Tibial nerve (tissue), 4 donors: ENCODE results near the gene CFAP161. TPM values are rescaled to one million over a fixed set of nuclear protein-coding genes. Genes with fewer than 3 reads are reported as not detected.

Source experiments
- DNase-seq, 2 donors: peaks; one replicate each; pipeline ENCODE4 v3.0.0-alpha.2; 2019; ENCODE audit warnings: low spot score in 2 of 2
- H3K27ac ChIP-seq, 4 donors: fragments of 200-600 bp; sonication (generic) in 3 of 4; one replicate each; pipeline ENCODE4 v1.5.1; 2017 to 2019; ENCODE audit warnings: mild to moderate bottlenecking in 1 of 4
- H3K27me3 ChIP-seq, 2 donors: fragments of 200-600 bp; sonication (generic) in 1 of 2; one replicate each; pipeline versions ENCODE4 v1.5.1 to v1.6.0; 2017 to 2019
- H3K36me3 ChIP-seq, 3 donors: fragments of 200-600 bp; sonication (generic); one replicate each; pipeline ENCODE4 v1.5.1; 2018 to 2019
- H3K4me1 ChIP-seq, 4 donors: fragments of 200-600 bp; sonication (generic) in 3 of 4; one replicate each; pipeline ENCODE4 v1.5.1; 2017 to 2019
- H3K4me3 ChIP-seq, 4 donors: fragments of 200-600 bp; sonication (generic) in 3 of 4; one replicate each; pipeline ENCODE4 v1.5.1; 2017 to 2019; ENCODE audit warnings: mild to moderate bottlenecking in 1 of 4, moderate library complexity in 1 of 4
- H3K9me3 ChIP-seq, 4 donors: fragments of 200-600 bp; sonication (generic) in 3 of 4; one replicate each; pipeline ENCODE4 v1.5.1; 2017 to 2019
- EP300 ChIP-seq, 2 donors: sonication (generic); formaldehyde crosslinking; IDR thresholded peaks; one replicate each; pipeline ENCODE4 v1.6.1; 2017; ENCODE audit warnings: antibody characterized with exemption in 2 of 2, mild to moderate bottlenecking in 1 of 2
- POLR2A ChIP-seq, 2 donors: fragments of 450-650 bp; IDR thresholded peaks; one replicate each; pipeline ENCODE4 v1.6.1; 2017; ENCODE audit warnings: antibody characterized with exemption in 2 of 2, mild to moderate bottlenecking in 2 of 2, moderate library complexity in 2 of 2
- WGBS, 2 donors: methylation state at CpG; one replicate each; pipeline ENCODE4 v1.1.5; 2018; 5-methylcytosine and 5-hydroxymethylcytosine counted together
- total RNA-seq, 4 donors: library from RNA; depleted of rRNA; stranded (reverse); fragments of >200 nt; gene quantifications; one replicate each; pipeline ENCODE4 v1.1.0, GENCODE V29; 2016
- TF ChIP-seq, protein P1 (sequence below), 5 experiments: fragments of 200-600 bp in 3 of 5; fragments of 450-650 bp in 2 of 5; sonication (generic) in 3 of 5; IDR thresholded peaks; one replicate each; pipeline ENCODE4 v1.5.1; 2016 to 2019; ENCODE audit warnings: antibody characterized with exemption in 5 of 5, mild to moderate bottlenecking in 3 of 5, moderate library complexity in 2 of 5

CFAP161 gene
- total RNA-seq, 4 donors from 2014 or later, result 0.39 to 0.90 (median 0.63) TPM; not detected in 1

DNA sequence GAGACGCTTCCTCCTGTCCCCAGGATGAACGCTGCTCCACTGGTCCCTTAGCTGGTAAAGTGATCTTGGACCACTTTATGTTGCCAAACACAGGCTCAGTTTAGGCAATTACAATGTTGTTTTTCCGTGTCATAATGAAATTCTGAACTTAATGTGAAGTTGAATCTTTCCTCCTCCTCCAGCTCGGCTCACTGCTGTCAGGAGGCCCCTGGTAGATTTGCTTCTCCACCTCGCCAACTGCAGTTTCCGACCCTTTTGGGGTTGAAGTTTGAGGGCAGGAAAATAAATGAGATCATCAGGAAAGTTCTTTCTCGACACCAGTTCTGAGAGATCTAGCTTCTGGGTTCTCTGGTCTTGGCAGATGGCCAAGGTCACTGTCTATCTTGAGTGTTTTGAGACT is 27.8 kb downstream of the CFAP161 start:
- Histone ChIP-seq H3K9me3 (no peaks in the 10 kb centered on the region), H3K4me3 (no peak overlapping the region), H3K36me3 (no peaks in the 10 kb centered on the region), H3K4me1 (peaks cover 0 to 46% (median 14%) of the 10 kb centered on the region in 4 donors), H3K27ac (peak overlapping the region in 2 of 4 donors; percentile 37 to 72), H3K27me3 (no peaks in the 10 kb centered on the region)
- 34 to 52% methylated on average over 7 of the region's 7 CpGs for whole genome bisulfite sequencing, 2 donors
- TF ChIP-seq EP300 (IDR thresholded peaks at IDR 0.05) (no peak), POLR2A (IDR thresholded peaks at IDR 0.05) (no peak)
- TF ChIP-seq, protein P1, sequence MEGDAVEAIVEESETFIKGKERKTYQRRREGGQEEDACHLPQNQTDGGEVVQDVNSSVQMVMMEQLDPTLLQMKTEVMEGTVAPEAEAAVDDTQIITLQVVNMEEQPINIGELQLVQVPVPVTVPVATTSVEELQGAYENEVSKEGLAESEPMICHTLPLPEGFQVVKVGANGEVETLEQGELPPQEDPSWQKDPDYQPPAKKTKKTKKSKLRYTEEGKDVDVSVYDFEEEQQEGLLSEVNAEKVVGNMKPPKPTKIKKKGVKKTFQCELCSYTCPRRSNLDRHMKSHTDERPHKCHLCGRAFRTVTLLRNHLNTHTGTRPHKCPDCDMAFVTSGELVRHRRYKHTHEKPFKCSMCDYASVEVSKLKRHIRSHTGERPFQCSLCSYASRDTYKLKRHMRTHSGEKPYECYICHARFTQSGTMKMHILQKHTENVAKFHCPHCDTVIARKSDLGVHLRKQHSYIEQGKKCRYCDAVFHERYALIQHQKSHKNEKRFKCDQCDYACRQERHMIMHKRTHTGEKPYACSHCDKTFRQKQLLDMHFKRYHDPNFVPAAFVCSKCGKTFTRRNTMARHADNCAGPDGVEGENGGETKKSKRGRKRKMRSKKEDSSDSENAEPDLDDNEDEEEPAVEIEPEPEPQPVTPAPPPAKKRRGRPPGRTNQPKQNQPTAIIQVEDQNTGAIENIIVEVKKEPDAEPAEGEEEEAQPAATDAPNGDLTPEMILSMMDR (IDR thresholded peaks at IDR 0.05), result no peak
- DNase-seq, result no peak

DNA sequence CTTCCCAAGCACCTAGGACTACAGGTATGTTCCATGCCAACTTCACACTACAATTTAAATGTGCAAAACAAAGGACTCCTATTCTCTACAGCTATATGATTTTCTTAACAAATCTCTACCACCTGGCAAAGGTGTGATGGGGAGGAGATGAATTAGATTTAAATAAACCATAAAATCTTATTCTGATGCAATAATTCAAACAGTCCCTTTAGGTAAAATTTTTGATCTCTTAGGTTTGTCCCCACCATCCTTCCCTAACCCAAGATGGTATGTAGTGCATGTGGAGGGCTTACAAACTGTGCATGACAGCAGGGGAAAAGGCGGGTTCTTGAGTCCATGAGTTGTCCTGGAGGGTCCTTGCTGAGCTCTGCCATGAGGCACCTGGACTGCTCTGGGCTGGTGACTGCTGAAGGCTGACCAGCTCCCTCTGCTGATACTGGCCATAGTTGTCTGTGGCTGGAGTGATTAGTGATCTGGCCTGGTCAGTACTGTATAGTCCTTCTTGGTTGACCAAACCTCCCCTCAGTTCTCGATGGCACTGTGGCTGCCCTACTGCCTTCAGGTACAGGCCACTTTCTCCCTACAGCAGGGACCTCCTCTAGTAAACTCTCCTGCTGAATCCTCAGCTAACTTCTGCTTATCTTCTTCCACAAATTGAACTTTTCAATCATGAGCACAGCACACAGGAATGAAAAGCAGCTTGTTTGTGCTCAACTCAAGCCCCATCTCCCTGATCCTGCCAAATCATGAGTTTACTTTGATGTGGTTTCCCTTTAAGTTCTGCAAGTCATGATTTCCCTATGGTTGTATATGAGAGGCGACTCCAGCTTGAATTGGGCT is 30.1 kb downstream of the CFAP161 start:
- Histone ChIP-seq H3K9me3 (no peaks in the 10 kb centered on the region), H3K36me3 (no peaks in the 10 kb centered on the region), H3K4me1 (peaks cover 0 to 52% (median 15%) of the 10 kb centered on the region in 4 donors), H3K27ac (no peak overlapping the region), H3K4me3 (no peak overlapping the region), H3K27me3 (no peaks in the 10 kb centered on the region)
- DNase-seq, result no peak
- WGBS, 2 donors, result 77 to 82% methylated on average over 3 of the region's 3 CpGs
- TF ChIP-seq, protein P1 (IDR thresholded peaks at IDR 0.05), result no peak
- no peak for TF ChIP-seq POLR2A (IDR thresholded peaks at IDR 0.05)
- TF ChIP-seq EP300 (IDR thresholded peaks at IDR 0.05), result no peak

- 75 to 76% methylated on average over 3 of the region's 3 CpGs for WGBS, 2 donors
- H3K27me3 ChIP-seq, result no peaks in the 10 kb centered on the region
- H3K36me3 ChIP-seq, result no peaks in the 10 kb centered on the region
- H3K27ac ChIP-seq, result no peak overlapping the region
- DNase-seq, result no peak
- H3K9me3 ChIP-seq, result no peaks in the 10 kb centered on the region
- H3K4me3 ChIP-seq, result no peak overlapping the region
- TF ChIP-seq, protein P1 (IDR thresholded peaks at IDR 0.05), result no peak
- TF ChIP-seq EP300 (IDR thresholded peaks at IDR 0.05) (no peak), POLR2A (IDR thresholded peaks at IDR 0.05) (no peak)
- H3K4me1 ChIP-seq, result peaks cover 0 to 53% (median 14%) of the 10 kb centered on the region in 4 donors
Observed at GRCh38 chr15:81165535-81165934, 31.5 kb downstream of the CFAP161 start.

DNA sequence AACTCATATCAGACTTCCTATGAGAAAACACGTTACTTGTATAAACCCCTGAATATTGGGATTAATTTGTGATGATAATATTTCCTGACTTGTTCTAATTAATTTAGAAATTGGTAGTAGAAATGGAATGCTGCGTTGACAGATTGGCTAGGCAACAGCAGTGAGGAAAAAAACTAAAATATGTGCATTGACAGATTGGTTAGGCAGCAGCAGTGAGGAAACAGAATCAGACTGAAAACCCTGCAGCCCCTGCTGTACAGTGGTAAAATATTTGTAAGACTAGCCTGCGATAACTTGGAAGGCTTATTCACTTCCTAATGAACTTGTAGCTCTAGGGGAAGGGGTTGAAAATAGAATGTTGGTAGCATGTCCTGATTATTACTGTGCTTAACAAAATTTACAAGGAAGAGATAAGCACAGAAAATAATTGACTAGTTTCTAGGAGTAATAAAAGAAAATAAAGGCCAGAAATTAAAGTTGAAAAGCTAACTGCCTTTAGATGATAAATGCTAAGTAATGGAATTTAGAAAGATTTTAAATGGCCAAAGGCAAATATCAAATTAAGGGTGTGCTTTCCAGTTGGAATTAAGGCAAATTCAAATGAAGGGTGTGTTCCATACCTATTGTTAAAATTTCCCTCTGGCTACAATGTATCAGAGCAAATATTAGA is 32.7 kb downstream of the CFAP161 start:
- no peaks in the 10 kb centered on the region for H3K36me3 ChIP-seq
- TF ChIP-seq EP300 (IDR thresholded peaks at IDR 0.05), result no peak
- no peak for TF ChIP-seq POLR2A (IDR thresholded peaks at IDR 0.05)
- TF ChIP-seq, protein P1 (IDR thresholded peaks at IDR 0.05), result no peak
- H3K4me1 ChIP-seq, result peaks cover 0 to 53% (median 4%) of the 10 kb centered on the region in 4 donors
- WGBS, 2 donors, result 63% methylated on average over 3 of the region's 3 CpGs
- peak overlapping the region in 2 of 4 donors; percentile 59 to 69 for H3K27ac ChIP-seq
- H3K9me3 ChIP-seq, result no peaks in the 10 kb centered on the region
- H3K4me3 ChIP-seq, result no peak overlapping the region
- H3K27me3 ChIP-seq, result no peaks in the 10 kb centered on the region
- no peak for DNase-seq

DNA sequence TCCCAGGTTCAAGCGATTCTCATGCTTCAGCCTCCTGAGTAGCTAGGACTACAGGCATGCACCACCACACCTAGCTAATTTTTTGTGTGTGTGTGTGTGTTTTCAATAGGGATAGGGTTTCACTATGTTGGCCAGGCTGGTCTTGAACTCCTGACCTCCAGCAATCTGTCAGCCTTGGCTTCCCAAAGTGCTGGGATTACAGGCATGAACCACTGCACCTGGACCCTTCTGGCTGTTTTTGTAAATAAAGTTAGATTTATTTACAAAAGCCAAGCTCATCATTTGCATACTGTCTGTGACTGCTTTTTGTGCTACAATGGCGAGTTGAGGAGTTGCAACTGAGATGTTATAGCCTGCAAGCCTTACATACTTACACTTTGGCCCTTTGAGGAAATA is 34.1 kb downstream of the CFAP161 start:
- no peak overlapping the region for H3K4me3 ChIP-seq
- WGBS, 2 donors, result 97 to 100% methylated on average over 2 of the region's 2 CpGs
- no peak for DNase-seq
- no peaks in the 10 kb centered on the region for H3K36me3 ChIP-seq
- no peaks in the 10 kb centered on the region for H3K27me3 ChIP-seq
- H3K9me3 ChIP-seq, result no peaks in the 10 kb centered on the region
- TF ChIP-seq EP300 (IDR thresholded peaks at IDR 0.05) (no peak), POLR2A (IDR thresholded peaks at IDR 0.05) (no peak)
- TF ChIP-seq, protein P1 (IDR thresholded peaks at IDR 0.05), result no peak
- no peak overlapping the region for H3K27ac ChIP-seq
- peaks cover 0 to 48% (median 3%) of the 10 kb centered on the region in 4 donors for H3K4me1 ChIP-seq
